GDM1 (cell line): ENCODE data around the gene KIF6.
"Not testable (repeated sequence)": the region's sequence is repeated elsewhere in the genome, so short reads cannot be mapped to it uniquely, and the experiment has no call there.

Experiments used
- DNase-seq: peaks from one replicate; lab custom pipeline; 2025; lab: John Stamatoyannopoulos, UW

Gene KIF6

DNA sequence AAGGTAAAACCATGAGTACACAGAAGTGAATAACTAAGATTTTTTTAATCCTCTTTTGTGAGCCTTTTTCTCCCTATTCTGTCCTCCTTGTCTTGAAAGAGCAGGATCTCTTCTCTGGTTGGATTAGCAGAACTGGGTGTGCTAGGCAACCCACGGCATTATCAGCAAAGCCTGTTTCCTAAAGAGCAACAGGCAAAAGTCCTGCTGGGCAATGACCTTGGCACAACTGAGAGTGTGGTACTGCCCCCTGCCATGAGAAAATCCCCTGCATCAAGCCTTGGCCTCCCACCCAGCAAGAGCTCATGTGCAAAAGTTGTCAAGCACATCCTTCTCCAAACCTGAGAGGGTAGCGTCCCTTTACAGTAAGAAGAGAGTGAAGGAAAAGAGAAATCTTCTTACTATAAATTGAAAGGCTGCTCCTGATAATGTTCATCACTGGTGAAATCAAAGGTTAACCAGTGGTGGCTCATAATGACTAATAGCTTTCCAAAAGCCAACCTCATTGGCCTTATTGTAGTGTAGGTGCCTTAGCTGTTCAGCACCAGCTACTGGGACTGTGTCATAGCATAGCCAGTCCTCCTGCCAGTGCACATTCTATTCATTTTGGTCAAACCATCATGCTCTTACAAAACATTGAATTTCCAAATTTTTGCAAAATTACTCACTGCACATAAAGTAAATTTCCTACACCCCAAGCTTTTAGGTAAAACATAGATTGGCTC, 17.1 kb downstream of the KIF6 start:
- no peak for DNase-seq

- DNase-seq = no peak
Observed at GRCh38 chr6:39706819-39707335, 18.3 kb downstream of the KIF6 start.

DNA sequence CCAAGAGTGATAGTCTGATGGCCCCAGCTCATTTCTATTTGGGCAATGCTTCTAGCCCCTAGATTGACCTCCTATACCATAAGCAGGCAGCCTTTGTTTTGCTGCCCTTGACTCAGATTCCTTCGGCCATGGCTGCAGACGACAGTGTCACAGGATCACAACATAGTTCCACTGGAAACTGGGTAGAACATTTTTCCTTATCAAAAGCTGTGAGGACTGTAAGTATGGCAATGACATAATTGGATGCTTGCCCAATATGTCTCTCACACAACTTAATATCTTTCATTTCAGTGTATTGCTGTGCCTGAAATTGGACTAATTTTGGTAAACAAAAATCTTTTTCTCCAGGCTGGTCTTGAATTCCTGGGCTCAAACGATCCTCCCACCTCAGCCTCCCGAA, 22.9 kb downstream of the KIF6 start:
- no peak for DNase-seq

- DNase-seq = no peak
Observed at GRCh38 chr6:39700362-39700761, 24.8 kb downstream of the KIF6 start.

DNA sequence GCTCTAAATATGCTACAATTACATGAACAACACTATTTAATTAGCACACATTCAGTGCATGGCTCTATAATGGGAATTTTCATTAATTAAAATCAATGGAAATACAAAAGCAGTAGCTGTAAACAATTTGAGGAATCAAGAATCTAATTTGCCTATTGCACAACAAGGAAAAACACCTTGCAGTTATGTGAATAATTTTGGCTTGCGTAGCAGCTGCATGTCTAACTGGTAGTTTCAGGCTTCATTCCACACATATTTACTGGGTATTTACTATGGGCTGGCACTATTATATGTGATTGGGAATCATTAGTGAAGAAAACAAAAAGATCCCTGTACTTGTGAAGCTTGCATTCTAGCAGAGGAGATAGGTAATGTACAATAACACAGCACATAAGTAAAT, 26.4 kb downstream of the KIF6 start:
- DNase-seq = no peak

- DNase-seq = no peak
Observed at GRCh38 chr6:39696986-39697788, 28.0 kb downstream of the KIF6 start.

GRCh38 chr6:39695447-39695846, 29.8 kb downstream of the KIF6 start:
- no peak for DNase-seq

DNA sequence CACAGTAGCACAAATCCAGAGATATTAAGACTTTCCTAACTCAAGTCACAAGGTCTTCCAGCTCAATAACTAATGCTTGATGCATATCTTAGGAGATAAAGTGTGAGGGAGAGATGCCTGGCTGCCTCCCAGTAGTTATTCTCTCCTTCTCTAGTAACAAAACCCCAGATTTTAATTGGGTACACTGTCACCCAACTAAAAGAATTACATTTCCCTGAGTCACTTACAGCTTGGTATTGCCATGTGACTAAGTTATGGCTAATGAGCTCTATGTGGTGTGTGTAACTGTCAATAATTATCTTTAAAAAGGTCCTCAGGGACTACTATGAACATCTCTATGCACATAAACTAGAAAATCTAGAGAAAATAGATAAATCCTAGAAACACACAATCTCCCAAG, 32.0 kb downstream of the KIF6 start:
- no peak for DNase-seq

- no peak for DNase-seq
Observed at GRCh38 chr6:39688494-39688893, 36.7 kb downstream of the KIF6 start.

- DNase-seq = no peak
Observed at GRCh38 chr6:39686976-39687375, 38.2 kb downstream of the KIF6 start.

GRCh38 chr6:39685938-39686337, 39.3 kb downstream of the KIF6 start:
- DNase-seq = no peak

- no peak for DNase-seq
Observed at GRCh38 chr6:39685489-39685826, 39.8 kb downstream of the KIF6 start.

DNA sequence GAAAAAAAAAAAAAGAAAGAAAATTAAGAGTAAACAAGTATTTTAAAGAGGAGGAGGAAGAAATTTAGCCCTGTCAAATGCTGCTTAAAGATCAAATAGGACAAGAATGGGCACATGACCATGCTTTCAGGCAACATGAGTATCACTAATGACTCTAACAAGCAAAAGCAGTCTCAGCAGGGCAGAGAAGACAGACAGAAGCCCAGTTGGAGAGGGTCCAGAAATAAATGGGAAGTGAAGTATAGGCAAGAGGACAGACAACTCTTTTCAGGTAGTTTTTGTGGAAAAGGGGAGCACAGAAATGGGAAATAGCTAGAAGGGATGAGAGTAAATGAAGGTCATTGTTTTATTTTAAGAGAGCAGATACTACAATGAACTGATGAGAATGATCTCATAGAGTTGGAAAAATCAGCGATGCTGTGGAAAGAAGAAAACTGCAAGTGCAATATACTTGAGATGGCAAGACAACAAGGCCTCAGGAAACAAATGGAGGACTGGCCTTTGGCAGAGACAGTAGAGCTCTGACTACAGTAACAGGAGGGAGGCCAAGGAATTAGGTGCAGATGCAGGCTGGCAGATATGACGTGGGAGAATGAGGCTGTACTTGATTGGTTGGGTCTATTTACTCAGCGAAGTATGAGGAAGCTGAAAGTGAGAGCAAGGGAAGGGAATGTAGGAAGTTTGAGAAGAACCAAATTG, 40.3 kb downstream of the KIF6 start:
- DNase-seq = no peak

DNA sequence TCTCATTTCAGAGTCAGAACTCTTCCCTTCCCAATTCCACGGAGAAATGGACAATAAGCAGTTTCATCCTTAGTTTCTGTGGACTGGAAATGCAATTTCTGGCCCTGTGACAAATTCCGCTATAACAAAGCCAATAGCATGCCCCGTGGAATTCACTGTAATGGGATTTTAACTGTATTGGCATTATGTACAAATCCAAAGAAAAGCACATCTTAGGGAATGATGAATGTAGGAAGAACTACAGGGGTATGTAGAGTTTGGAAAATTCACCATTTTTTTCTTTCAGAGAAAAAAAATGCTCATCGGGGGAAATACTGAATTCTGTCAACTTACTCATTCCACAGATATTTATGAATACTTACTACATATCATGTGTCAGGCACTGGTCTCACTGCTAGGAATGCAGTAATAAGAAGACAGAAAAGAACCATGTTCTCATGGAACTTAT, 43.5 kb downstream of the KIF6 start:
- DNase-seq = no peak

GRCh38 chr6:39678914-39679313, 46.3 kb downstream of the KIF6 start:
- no peak for DNase-seq

DNA sequence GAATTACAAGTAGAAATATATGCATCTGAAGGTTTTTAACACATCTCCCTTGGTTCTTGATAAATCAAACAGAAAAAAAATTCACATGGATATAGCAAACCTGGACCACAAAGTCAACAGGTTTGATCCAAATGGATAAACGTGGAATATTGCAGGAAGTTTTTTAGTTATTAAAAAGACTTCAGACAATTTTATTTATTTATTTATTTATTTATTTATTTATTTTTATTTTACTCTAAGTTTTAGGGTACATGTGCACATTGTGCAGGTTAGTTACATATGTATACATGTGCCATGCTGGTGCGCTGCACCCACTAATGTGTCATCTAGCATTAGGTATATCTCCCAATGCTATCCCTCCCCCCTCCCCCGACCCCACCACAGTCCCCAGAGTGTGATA, 47.9 kb downstream of the KIF6 start:
- DNase-seq = not testable (repeated sequence)

DNA sequence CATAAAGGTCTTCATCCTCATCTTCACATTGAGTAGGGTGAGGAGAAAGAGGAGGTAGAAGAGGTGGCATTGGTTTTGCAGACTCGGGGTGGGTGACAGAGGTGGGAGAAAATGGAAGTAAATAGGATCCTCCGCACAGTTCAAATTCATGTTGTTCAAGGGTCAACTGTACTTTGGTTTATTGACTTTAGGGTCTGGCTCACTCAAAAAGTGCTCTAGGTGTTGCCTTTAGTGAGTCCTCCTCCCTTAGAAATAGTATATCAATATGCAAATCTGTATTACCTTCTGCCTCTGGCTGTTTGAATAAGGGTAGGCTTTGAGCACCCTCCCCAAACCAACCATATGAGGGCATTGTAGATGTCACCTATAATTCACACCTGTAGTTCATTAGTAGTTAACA, 54.7 kb downstream of the KIF6 start:
- DNase-seq = no peak

- DNase-seq = no peak
Observed at GRCh38 chr6:39669973-39670342, 55.2 kb downstream of the KIF6 start.

GRCh38 chr6:39669207-39669972, 55.8 kb downstream of the KIF6 start:
- no peak for DNase-seq

- no peak for DNase-seq
Observed at GRCh38 chr6:39666706-39667489, 58.3 kb downstream of the KIF6 start.

GRCh38 chr6:39665861-39666260, 59.3 kb downstream of the KIF6 start:
- no peak for DNase-seq
